Measurements from ENCODE around the gene NPY.

The NPY gene

GRCh38 chr7:24279512-24279911, 4.5 kb upstream of the NPY start:
- no peak overlapping the region for H3K4me2 ChIP-seq (ENCODE audit: low read depth, low read length, poor library complexity, severe bottlenecking)
- no peaks in the 10 kb centered on the region for H3F3A ChIP-seq (ENCODE audit: insufficient read depth)

GRCh38 chr7:24283554-24283896, 465 bp upstream of the NPY start:
- Histone ChIP-seq H3K4me3 (ENCODE audit: insufficient read depth, low read length, poor library complexity, severe bottlenecking) (no peak overlapping the region), H3K9ac (ENCODE audit: low read length) (no peak overlapping the region), H3K9me3 (ENCODE audit: insufficient read depth, low read length) (no peaks in the 10 kb centered on the region), H3K27ac (ENCODE audit: low read depth, low read length) (no peak overlapping the region), H2AFZ (ENCODE audit: low read depth, low read length, severe bottlenecking) (no peak overlapping the region), H3K79me2 (ENCODE audit: insufficient read depth, low read length) (no peaks in the 10 kb centered on the region), H4K20me1 (ENCODE audit: low read depth, low read length) (no peaks in the 10 kb centered on the region), H3K9me2 (replicated peaks; ENCODE audit: insufficient read depth, low read length) (no peaks in the 10 kb centered on the region), H3K27me3 (ENCODE audit: low read length) (no peaks in the 10 kb centered on the region), H3K4me2 (ENCODE audit: low read depth, low read length, poor library complexity, severe bottlenecking) (no peak overlapping the region), H3K36me3 (ENCODE audit: low read length) (no peaks in the 10 kb centered on the region), H3F3A (ENCODE audit: insufficient read depth) (no peaks in the 10 kb centered on the region)
- no peak for TF ChIP-seq CTCF (IDR thresholded peaks at IDR 0.05; ENCODE audit: insufficient read depth, low read length, poor library complexity, severe bottlenecking)
- no peak for TF ChIP-seq EZH2phosphoT487 (conservative IDR thresholded peaks at IDR 0.05; ENCODE audit: low read length)

More at GRCh38 chr7:24279512-24279911, 4.5 kb upstream of the NPY start:
- Histone ChIP-seq H3K27ac (ENCODE audit: low read depth, low read length) (no peak overlapping the region), H4K20me1 (ENCODE audit: low read depth, low read length) (no peaks in the 10 kb centered on the region), H3K9ac (ENCODE audit: low read length) (no peak overlapping the region), H3K36me3 (ENCODE audit: low read length) (no peaks in the 10 kb centered on the region), H2AFZ (ENCODE audit: low read depth, low read length, severe bottlenecking) (no peak overlapping the region), H3K27me3 (ENCODE audit: low read length) (no peaks in the 10 kb centered on the region), H3K4me3 (ENCODE audit: insufficient read depth, low read length, poor library complexity, severe bottlenecking) (no peak overlapping the region), H3K9me2 (replicated peaks; ENCODE audit: insufficient read depth, low read length) (no peaks in the 10 kb centered on the region), H3K79me2 (ENCODE audit: insufficient read depth, low read length) (no peaks in the 10 kb centered on the region), H3K9me3 (ENCODE audit: insufficient read depth, low read length) (no peaks in the 10 kb centered on the region)
- TF ChIP-seq EZH2phosphoT487 (conservative IDR thresholded peaks at IDR 0.05; ENCODE audit: low read length) = no peak
- TF ChIP-seq CTCF (IDR thresholded peaks at IDR 0.05; ENCODE audit: insufficient read depth, low read length, poor library complexity, severe bottlenecking) = no peak

- Histone ChIP-seq H3K4me2 (ENCODE audit: low read depth, low read length, poor library complexity, severe bottlenecking) (no peak overlapping the region), H3K27ac (ENCODE audit: low read depth, low read length) (no peak overlapping the region), H3K9ac (ENCODE audit: low read length) (no peak overlapping the region), H3K79me2 (ENCODE audit: insufficient read depth, low read length) (no peaks in the 10 kb centered on the region), H3K4me3 (ENCODE audit: insufficient read depth, low read length, poor library complexity, severe bottlenecking) (no peak overlapping the region), H3K9me2 (replicated peaks; ENCODE audit: insufficient read depth, low read length) (no peaks in the 10 kb centered on the region), H3K9me3 (ENCODE audit: insufficient read depth, low read length) (no peaks in the 10 kb centered on the region), H3K36me3 (ENCODE audit: low read length) (no peaks in the 10 kb centered on the region), H3F3A (ENCODE audit: insufficient read depth) (no peaks in the 10 kb centered on the region), H2AFZ (ENCODE audit: low read depth, low read length, severe bottlenecking) (no peak overlapping the region), H3K27me3 (ENCODE audit: low read length) (no peaks in the 10 kb centered on the region), H4K20me1 (ENCODE audit: low read depth, low read length) (no peaks in the 10 kb centered on the region)
- TF ChIP-seq CTCF (IDR thresholded peaks at IDR 0.05; ENCODE audit: insufficient read depth, low read length, poor library complexity, severe bottlenecking) = no peak
- no peak for TF ChIP-seq EZH2phosphoT487 (conservative IDR thresholded peaks at IDR 0.05; ENCODE audit: low read length)
Observed at GRCh38 chr7:24284699-24285506, 913 bp downstream of the NPY start.

Data from SU-DHL-6 (cell line).